ENCODE results near the gene SMC1B.
A peak's percentile ranks its signal among the peaks of the same experiment; 100 is the strongest.
"Not testable (repeated sequence)": the region's sequence is repeated elsewhere in the genome, so short reads cannot be mapped to it uniquely, and the experiment has no call there.

Gene SMC1B

GRCh38 chr22:45413368-45414211, at the start of gene SMC1B, which contains the start of gene RIBC2:
Gene SMC1B (minus strand): TSS chr22:45413599. CDS start chr22:45413567, 32 bp downstream.
Gene RIBC2 (plus strand): TSS chr22:45413693. CDS start chr22:45413887, 194 bp downstream.
- peak; percentile 32 for DNase-seq (ENCODE audit: low read depth)

GRCh38 chr22:45462034-45462655, 48.7 kb upstream of the SMC1B start:
- DNase-seq (ENCODE audit: low read depth): no peak

- DNase-seq (ENCODE audit: low read depth): no peak
These were observed 47.1 kb upstream of the SMC1B start for GRCh38 chr22:45460288-45461109.

- DNase-seq (ENCODE audit: low read depth): no peak
These were observed 45.8 kb upstream of the SMC1B start for GRCh38 chr22:45459235-45459634.

GRCh38 chr22:45458532-45458931, 45.1 kb upstream of the SMC1B start:
- no peak for DNase-seq (ENCODE audit: low read depth)

- DNase-seq (ENCODE audit: low read depth): no peak
These were observed 43.4 kb upstream of the SMC1B start for GRCh38 chr22:45456811-45457210.

GRCh38 chr22:45455621-45456020, 42.2 kb upstream of the SMC1B start:
- no peak for DNase-seq (ENCODE audit: low read depth)

GRCh38 chr22:45455212-45455611, 41.8 kb upstream of the SMC1B start:
- no peak for DNase-seq (ENCODE audit: low read depth)

- DNase-seq (ENCODE audit: low read depth): no peak
These were observed 40.9 kb upstream of the SMC1B start for GRCh38 chr22:45454275-45454674.

GRCh38 chr22:45453764-45454163, 40.4 kb upstream of the SMC1B start:
- no peak for DNase-seq (ENCODE audit: low read depth)

- DNase-seq (ENCODE audit: low read depth): no peak
These were observed 39.4 kb upstream of the SMC1B start for GRCh38 chr22:45452565-45453379.

- no peak for DNase-seq (ENCODE audit: low read depth)
These were observed 38.6 kb upstream of the SMC1B start for GRCh38 chr22:45451972-45452371.

GRCh38 chr22:45450921-45451651, 37.7 kb upstream of the SMC1B start:
- no peak for DNase-seq (ENCODE audit: low read depth)

GRCh38 chr22:45450101-45450785, 36.8 kb upstream of the SMC1B start:
- no peak for DNase-seq (ENCODE audit: low read depth)

- not testable (repeated sequence) for DNase-seq (ENCODE audit: low read depth)
These were observed 36.0 kb upstream of the SMC1B start for GRCh38 chr22:45449442-45449841.

GRCh38 chr22:45448431-45448830, 35.0 kb upstream of the SMC1B start:
- DNase-seq (ENCODE audit: low read depth): no peak

- not testable (repeated sequence) for DNase-seq (ENCODE audit: low read depth)
These were observed 34.2 kb upstream of the SMC1B start for GRCh38 chr22:45447596-45447995.

- DNase-seq (ENCODE audit: low read depth): no peak
These were observed 32.8 kb upstream of the SMC1B start for GRCh38 chr22:45446216-45446615.

- no peak for DNase-seq (ENCODE audit: low read depth)
These were observed 31.8 kb upstream of the SMC1B start for GRCh38 chr22:45445031-45445710.

- no peak for DNase-seq (ENCODE audit: low read depth)
These were observed 30.8 kb upstream of the SMC1B start for GRCh38 chr22:45444168-45444567.
